ENCODE measurements around the gene DNAJC18.

DNAJC18 gene

DNA sequence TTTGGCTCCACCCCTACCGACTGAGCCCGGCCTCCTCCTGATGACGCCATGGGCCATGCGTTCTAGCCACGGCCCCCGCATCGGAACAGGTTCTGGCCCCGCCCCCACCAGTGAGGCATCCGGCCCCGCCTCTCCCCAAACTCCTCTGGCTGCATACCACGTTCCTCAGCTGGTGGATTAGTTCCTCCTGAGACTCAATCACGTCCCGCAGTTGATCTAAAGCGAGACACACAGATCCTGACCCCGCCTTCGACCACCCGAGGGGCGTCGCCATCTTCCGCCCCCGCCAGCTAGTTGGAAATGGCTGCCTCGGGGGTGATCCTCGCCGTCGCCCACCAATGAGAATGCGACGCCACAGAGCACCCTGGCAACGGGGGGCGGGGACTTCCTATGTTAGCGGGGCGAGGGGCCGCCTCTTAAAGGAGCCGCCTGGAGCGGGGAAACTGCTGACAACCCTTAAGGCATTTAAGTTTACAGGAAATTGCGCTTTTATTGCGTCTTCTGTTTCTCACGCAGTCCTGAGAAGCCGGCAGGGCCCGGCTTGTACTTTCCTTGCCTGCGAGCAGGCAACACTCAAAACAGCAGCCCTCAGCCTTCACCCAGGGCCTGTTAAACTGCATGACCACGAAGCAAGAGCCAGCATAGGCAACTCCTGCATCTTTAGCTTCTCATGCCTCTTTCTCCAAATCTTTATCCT, 35.4 kb downstream of the DNAJC18 start, which contains the start of gene SPATA24:
Gene SPATA24, minus strand, starts transcription at position 303 of the 697 bp plus-strand sequence. Its CDS starts 29 bp downstream, at position 274.
- DNase-seq (ENCODE audit: low spot score) = peak; percentile 93
- TF ChIP-seq, protein P1, sequence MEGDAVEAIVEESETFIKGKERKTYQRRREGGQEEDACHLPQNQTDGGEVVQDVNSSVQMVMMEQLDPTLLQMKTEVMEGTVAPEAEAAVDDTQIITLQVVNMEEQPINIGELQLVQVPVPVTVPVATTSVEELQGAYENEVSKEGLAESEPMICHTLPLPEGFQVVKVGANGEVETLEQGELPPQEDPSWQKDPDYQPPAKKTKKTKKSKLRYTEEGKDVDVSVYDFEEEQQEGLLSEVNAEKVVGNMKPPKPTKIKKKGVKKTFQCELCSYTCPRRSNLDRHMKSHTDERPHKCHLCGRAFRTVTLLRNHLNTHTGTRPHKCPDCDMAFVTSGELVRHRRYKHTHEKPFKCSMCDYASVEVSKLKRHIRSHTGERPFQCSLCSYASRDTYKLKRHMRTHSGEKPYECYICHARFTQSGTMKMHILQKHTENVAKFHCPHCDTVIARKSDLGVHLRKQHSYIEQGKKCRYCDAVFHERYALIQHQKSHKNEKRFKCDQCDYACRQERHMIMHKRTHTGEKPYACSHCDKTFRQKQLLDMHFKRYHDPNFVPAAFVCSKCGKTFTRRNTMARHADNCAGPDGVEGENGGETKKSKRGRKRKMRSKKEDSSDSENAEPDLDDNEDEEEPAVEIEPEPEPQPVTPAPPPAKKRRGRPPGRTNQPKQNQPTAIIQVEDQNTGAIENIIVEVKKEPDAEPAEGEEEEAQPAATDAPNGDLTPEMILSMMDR (IDR thresholded peaks at IDR 0.05; ENCODE audit: extremely low read depth, insufficient read depth, missing control alignments) = no peak
- in situ Hi-C loops (cut with MboI; ENCODE audit: low pct_unique_long_range_greater_than_20kb, low sequenced_read_pairs, unreplicated experiment) = no loop called here

DNA sequence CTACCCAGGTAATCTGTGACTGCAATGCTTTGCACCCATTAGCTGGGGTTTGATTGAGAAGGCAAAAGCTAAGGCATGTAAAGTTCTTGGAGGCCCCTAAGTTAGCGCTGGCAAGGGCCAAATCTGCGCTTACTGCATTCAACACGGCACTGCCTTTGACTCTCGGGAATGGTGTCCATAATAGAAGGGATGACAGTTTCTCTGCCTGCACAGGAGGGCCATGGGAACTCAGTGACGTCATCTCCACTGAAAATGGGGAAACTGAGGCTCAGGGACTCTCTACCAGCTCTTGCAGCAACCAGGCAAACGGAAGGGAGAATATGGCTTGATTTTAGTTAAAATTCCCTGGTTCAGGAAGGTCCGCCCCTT, 35.9 kb downstream of the DNAJC18 start:
- no peak for DNase-seq (ENCODE audit: low spot score)
- TF ChIP-seq, protein P1 (IDR thresholded peaks at IDR 0.05; ENCODE audit: extremely low read depth, insufficient read depth, missing control alignments) = no peak
- in situ Hi-C loops (cut with MboI; ENCODE audit: low pct_unique_long_range_greater_than_20kb, low sequenced_read_pairs, unreplicated experiment) = no loop called here

DNA sequence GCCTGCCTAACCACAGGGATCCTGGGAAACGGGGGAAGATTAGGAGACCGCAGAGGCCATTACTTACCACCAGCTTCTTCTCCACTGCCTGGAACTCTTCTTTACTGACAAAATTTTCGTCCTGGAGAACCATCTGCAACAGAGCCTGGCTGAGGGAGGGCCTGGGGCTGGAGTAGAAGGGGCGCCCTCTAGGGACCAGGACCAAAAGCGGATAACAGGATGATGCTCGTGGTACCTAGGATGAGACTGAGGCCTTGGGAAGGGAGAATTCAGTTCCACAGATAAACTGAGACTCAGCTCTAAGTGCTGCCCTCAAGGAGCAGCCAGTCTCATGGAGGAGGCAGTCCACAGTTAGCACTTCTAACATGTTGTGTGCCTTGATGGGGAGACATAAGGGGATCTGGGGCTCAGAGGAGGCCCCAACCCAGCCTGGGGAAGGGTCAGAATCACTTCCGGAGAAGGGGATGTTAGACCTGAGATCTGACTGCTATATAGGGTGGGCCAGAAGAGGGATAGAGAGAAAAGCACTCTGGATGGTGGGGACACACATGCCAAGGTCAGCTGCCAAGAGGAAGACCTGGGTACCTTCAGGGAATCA, 36.7 kb downstream of the DNAJC18 start:
- no peak for DNase-seq (ENCODE audit: low spot score)
- in situ Hi-C loops (cut with MboI; ENCODE audit: low pct_unique_long_range_greater_than_20kb, low sequenced_read_pairs, unreplicated experiment) = no loop called here
- TF ChIP-seq, protein P1 (IDR thresholded peaks at IDR 0.05; ENCODE audit: extremely low read depth, insufficient read depth, missing control alignments) = peak; percentile 71

DNA sequence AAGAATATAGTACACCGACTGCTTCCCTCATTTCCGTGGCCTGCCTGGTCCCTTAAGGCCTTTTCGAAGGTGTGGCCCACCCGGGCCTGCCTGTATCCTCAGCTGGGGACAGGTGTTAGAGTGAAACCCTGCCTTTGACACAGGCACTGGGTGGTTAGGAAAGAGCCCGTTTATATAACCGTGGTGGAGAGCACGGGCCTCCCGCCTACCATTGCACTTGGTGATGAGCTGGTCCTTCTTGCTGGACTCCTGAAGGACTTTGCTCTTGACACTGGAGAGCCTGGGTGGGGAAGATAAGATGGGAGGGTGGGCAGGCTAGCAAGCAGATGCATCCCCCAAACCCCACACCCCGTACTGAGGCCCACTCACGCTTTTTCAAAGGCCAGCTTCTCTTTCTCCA, 37.8 kb downstream of the DNAJC18 start:
- DNase-seq (ENCODE audit: low spot score) = no peak
- TF ChIP-seq, protein P1 (IDR thresholded peaks at IDR 0.05; ENCODE audit: extremely low read depth, insufficient read depth, missing control alignments) = no peak
- in situ Hi-C loops (cut with MboI; ENCODE audit: low pct_unique_long_range_greater_than_20kb, low sequenced_read_pairs, unreplicated experiment) = no loop called here

DNA sequence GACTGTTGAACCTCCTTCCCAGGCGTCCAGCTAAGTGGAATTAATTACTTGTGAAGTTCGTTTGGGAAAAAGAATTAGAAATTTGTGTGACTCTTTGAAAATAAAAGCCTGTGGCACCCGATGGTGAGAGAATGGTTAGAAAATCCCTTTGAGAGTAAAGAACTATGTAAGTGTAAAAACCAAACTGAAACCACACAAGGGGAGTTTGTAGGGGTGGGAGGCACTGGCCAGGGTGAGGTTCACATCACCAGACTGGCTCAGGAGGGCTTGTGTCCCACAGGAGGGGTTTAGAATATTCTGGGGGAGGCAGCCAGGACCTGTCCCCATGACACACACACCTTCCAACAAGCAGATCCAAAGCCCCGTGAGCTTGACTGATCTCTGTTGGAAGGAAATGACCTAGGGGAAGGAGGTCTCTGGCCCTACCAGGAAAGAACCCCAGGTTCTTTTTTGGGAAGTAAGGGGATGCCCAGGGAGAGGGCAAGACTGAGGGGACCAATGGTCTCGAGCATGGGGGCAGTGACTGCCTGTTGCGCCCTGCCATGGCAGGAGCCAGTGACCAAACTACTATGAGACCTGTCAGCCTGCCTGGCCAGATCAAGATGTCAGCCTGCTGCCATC, 39.7 kb downstream of the DNAJC18 start:
- TF ChIP-seq, protein P1 (IDR thresholded peaks at IDR 0.05; ENCODE audit: extremely low read depth, insufficient read depth, missing control alignments) = no peak
- in situ Hi-C loops (cut with MboI; ENCODE audit: low pct_unique_long_range_greater_than_20kb, low sequenced_read_pairs, unreplicated experiment) = no loop called here
- peak; percentile 86 for DNase-seq (ENCODE audit: low spot score)

DNA sequence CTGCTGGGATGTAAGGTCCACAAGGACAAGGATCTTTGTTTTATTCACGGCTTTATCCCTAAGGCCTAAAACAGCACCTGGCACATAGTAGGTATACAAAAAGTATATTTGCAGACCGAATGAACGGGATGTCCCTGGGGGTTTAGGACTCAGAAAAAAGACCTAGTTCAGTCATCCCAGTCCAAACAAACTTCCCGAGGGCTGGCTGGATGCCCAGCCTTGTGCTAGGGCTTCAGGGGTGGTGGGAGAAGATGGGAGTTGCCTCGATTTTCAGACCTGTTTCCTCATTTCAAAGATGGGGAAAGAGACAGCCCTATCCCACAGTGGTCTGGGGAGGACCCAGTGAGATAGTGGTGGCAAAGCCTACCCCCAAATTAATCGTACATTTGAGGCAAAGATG, 41.4 kb downstream of the DNAJC18 start:
- TF ChIP-seq, protein P1 (IDR thresholded peaks at IDR 0.05; ENCODE audit: extremely low read depth, insufficient read depth, missing control alignments) = no peak

More for the DNA sequence above, 41.4 kb downstream of the DNAJC18 start:
- DNase-seq (ENCODE audit: low spot score) = no peak
- in situ Hi-C loops (cut with MboI; ENCODE audit: low pct_unique_long_range_greater_than_20kb, low sequenced_read_pairs, unreplicated experiment) = no loop called here
